OCI-LY3 (cell line): ENCODE measurements around the gene VPS4B.

Experiments used
- H2AFZ ChIP-seq: fragments of 200-600, 300-600 bp; shearing (Covaris generic); 2 replicates; pipeline ENCODE4 v1.6.0; 2014; ENCODE audit warnings: antibody characterized with exemption, low read depth, low read length
- H3K27ac ChIP-seq: fragments of 200-600, 300-600 bp; sonication (generic); 2 replicates; pipeline ENCODE4 v1.5.1; 2014; ENCODE audit warnings: mild to moderate bottlenecking, low read length, moderate library complexity, mixed read lengths
- H3K27me3 ChIP-seq: fragments of 200-600, 300-600 bp; sonication (generic); 2 replicates; pipeline ENCODE4 v1.6.1; 2014; ENCODE audit warnings: low read depth, low read length, mixed read lengths
- H3K36me3 ChIP-seq: fragments of 200-600, 300-600 bp; sonication (generic); replicated peaks from 2 replicates; pipeline ENCODE3; 2014; ENCODE audit warnings: low read depth, low read length, mixed read lengths
- H3K4me1 ChIP-seq: fragments of 300-600, 200-600 bp; sonication (generic); 2 replicates; pipeline ENCODE4 v1.6.1; 2014; ENCODE audit warnings: low read length, mixed read lengths
- H3K4me2 ChIP-seq: fragments of 200-600, 300-600 bp; sonication (generic); 2 replicates; pipeline ENCODE4 v1.6.1; 2014; ENCODE audit warnings: low read length, mixed read lengths
- H3K4me3 ChIP-seq: fragments of 300-600, 200-600 bp; sonication (generic); 2 replicates; pipeline ENCODE4 v1.5.1; 2014; ENCODE audit warnings: antibody characterized with exemption, mild to moderate bottlenecking, low read length, moderate library complexity
- H3K79me2 ChIP-seq: fragments of 300-600, 200-600 bp; shearing (Covaris generic); 2 replicates; pipeline ENCODE4 v1.6.1; 2014; ENCODE audit warnings: mild to moderate bottlenecking, low read length, mixed read lengths
- H3K9ac ChIP-seq: fragments of 300-600, 200-600 bp; shearing (Covaris generic); 2 replicates; pipeline ENCODE4 v1.6.0; 2014; ENCODE audit warnings: mild to moderate bottlenecking, low read length, moderate library complexity
- H3K9me3 ChIP-seq: fragments of 200-600, 300-600 bp; shearing (Covaris generic); 2 replicates; pipeline ENCODE4 v1.6.1; 2014; ENCODE audit warnings: low read length, mixed read lengths; ENCODE audit not compliant: insufficient read depth
- H4K20me1 ChIP-seq: fragments of 200-600, 300-600 bp; sonication (generic); 2 replicates; pipeline ENCODE4 v1.6.1; 2016; ENCODE audit warnings: low read length, mixed read lengths; ENCODE audit not compliant: insufficient read depth
- EZH2phosphoT487 ChIP-seq: fragments of 200-600 bp; shearing (Covaris generic); IDR thresholded peaks from 2 replicates; pipeline ENCODE4 v1.6.1; 2018; ENCODE audit warnings: antibody characterized with exemption, mixed run types, low read depth
- TF ChIP-seq, protein P1 (sequence below): fragments of 200-600, 300-600 bp; sonication (generic); IDR thresholded peaks from 2 replicates; pipeline ENCODE4 v1.5.1; 2014; ENCODE audit warnings: antibody characterized with exemption, low read length, low read depth

VPS4B gene

DNA sequence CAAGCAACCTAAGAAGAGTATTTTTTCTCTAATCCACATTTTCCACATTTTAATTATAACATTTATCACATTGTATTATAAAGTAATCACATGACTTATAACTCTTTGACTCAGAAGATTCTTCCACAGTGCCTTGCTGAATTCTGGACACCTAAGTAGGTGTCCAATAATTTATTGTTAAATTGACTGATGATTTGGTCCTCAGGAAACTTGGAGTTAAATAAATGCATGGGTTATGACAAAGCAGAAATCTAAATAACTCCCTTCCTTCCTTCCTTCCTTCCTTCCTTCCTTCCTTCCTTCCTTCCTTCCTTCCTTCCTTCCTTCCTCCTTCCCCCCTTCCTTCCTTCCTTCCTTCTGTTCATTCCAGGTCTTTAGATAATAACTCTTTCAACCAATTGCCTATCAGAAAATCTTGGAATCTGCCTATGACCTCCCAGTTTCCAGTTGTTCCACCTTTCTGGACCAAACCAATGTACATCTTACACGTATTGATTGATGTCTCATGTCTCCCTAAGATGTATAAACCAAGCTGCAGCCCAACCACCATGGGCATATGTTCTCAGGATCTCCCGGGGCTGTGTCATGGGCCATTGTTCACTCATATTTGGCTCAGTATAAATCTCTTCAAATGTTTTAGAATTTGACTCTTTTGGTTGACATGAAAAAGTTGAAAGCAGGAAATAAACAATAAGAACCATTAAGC, 44.8 kb downstream of the VPS4B start:
- Histone ChIP-seq H2AFZ (no peak overlapping the region), H3K36me3 (no peaks in the 10 kb centered on the region), H3K27me3 (no peaks in the 10 kb centered on the region), H3K4me2 (no peak overlapping the region), H3K9me3 (0 out of 2 replicates have a peak, but pooled peaks cover 8% of the 10 kb centered on the region), H3K9ac (no peak overlapping the region), H3K27ac (no peak overlapping the region), H4K20me1 (no peaks in the 10 kb centered on the region), H3K4me1 (peaks cover 10% of the 10 kb centered on the region), H3K4me3 (no peak overlapping the region), H3K79me2 (no peaks in the 10 kb centered on the region)
- no peak for TF ChIP-seq EZH2phosphoT487
- TF ChIP-seq, protein P1, sequence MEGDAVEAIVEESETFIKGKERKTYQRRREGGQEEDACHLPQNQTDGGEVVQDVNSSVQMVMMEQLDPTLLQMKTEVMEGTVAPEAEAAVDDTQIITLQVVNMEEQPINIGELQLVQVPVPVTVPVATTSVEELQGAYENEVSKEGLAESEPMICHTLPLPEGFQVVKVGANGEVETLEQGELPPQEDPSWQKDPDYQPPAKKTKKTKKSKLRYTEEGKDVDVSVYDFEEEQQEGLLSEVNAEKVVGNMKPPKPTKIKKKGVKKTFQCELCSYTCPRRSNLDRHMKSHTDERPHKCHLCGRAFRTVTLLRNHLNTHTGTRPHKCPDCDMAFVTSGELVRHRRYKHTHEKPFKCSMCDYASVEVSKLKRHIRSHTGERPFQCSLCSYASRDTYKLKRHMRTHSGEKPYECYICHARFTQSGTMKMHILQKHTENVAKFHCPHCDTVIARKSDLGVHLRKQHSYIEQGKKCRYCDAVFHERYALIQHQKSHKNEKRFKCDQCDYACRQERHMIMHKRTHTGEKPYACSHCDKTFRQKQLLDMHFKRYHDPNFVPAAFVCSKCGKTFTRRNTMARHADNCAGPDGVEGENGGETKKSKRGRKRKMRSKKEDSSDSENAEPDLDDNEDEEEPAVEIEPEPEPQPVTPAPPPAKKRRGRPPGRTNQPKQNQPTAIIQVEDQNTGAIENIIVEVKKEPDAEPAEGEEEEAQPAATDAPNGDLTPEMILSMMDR = no peak

DNA sequence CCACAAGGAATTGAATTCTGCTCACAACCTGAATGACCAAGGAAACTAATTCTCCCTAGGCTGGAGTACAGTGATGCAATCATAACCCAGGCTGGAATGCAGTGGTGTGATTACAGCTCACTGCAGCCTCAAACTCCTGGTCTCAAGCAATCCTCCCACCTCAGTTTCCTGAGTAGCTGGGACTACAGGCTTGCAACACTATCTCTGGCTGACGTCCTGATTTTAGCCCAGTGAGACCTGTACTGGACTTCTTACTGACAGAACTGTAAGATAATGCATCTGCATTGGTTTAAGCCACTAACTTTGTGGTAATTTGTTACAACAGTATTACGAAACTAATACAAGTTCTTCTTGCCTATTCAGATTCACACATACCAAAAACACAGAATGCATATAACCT, 45.7 kb downstream of the VPS4B start:
- Histone ChIP-seq H4K20me1 (no peaks in the 10 kb centered on the region), H3K4me3 (no peak overlapping the region), H3K4me1 (peaks cover 10% of the 10 kb centered on the region)

DNA sequence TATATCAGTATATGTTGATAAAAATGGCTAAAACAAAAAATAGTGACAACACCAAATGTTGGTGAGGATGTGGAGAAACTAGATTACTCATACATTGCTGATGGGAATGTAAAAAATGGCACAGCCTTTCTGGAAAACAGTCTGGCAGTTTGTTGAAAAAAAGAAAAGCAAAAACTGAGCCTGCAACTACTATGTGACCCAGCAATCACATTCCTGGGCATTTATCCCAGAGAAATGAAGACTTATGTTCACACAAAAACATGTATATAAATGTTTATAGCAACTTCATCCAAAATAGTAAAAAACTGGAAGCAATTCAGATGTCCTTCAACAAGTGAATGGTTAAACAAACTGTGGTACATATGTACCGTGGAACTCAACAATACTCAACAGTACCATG, 47.7 kb downstream of the VPS4B start:
- H3K4me2 ChIP-seq = no peak overlapping the region
- no peaks in the 10 kb centered on the region for H3K27me3 ChIP-seq
- H4K20me1 ChIP-seq = no peaks in the 10 kb centered on the region
- H3K79me2 ChIP-seq = no peaks in the 10 kb centered on the region
- H3K9ac ChIP-seq = no peak overlapping the region
- H3K4me3 ChIP-seq = no peak overlapping the region
- TF ChIP-seq EZH2phosphoT487 = no peak
- TF ChIP-seq, protein P1 = no peak
- H3K9me3 ChIP-seq = peaks cover 10% of the 10 kb centered on the region; the same call in 1 of the 2 replicates
- H3K36me3 ChIP-seq = peaks cover 1% of the 10 kb centered on the region
- H3K27ac ChIP-seq = no peak overlapping the region
- H3K4me1 ChIP-seq = peaks cover 10% of the 10 kb centered on the region
- H2AFZ ChIP-seq = no peak overlapping the region

More for the DNA sequence above, 45.7 kb downstream of the VPS4B start:
- Histone ChIP-seq H3K36me3 (no peaks in the 10 kb centered on the region), H3K4me2 (no peak overlapping the region), H3K9me3 (0 out of 2 replicates have a peak, but pooled peaks cover 8% of the 10 kb centered on the region), H3K9ac (no peak overlapping the region), H3K79me2 (no peaks in the 10 kb centered on the region), H2AFZ (no peak overlapping the region), H3K27me3 (no peaks in the 10 kb centered on the region), H3K27ac (no peak overlapping the region)
- no peak for TF ChIP-seq EZH2phosphoT487
- TF ChIP-seq, protein P1 = no peak

DNA sequence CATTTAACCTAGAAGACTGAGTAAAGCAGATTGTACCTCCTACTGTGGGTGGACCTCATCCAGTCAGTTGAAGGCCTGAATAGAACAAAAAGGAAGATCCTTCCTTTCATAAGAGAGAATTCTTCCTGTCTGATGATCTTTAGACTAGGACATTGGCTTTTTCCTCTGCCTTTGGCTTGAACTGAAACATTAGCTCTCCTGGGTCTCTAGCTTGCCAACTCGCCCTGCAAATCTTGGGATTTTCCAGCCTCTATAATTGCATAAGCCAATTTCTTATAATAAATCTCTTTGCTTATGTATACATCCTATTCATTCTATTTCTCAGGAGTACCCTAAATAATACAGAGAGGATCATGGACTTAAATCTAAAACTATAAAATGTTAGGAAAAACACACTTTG, 49.1 kb downstream of the VPS4B start:
- no peak overlapping the region for H2AFZ ChIP-seq
- H3K36me3 ChIP-seq = peaks cover 14% of the 10 kb centered on the region
- no peaks in the 10 kb centered on the region for H3K79me2 ChIP-seq
- no peaks in the 10 kb centered on the region for H3K27me3 ChIP-seq
- TF ChIP-seq, protein P1 = no peak
- H3K9ac ChIP-seq = no peak overlapping the region
- peaks cover 24% of the 10 kb centered on the region for H3K9me3 ChIP-seq
- no peak overlapping the region for H3K4me3 ChIP-seq
- no peak overlapping the region for H3K27ac ChIP-seq
- no peaks in the 10 kb centered on the region for H3K4me1 ChIP-seq
- no peak overlapping the region for H3K4me2 ChIP-seq
- no peaks in the 10 kb centered on the region for H4K20me1 ChIP-seq
